DMS114 treated with DMSO at 0.1 percent for 48 hours (cell line): ENCODE data around the gene DMRT2.

Experiments
- DNase-seq: peaks from one replicate; lab custom pipeline; 2025; ENCODE audit not compliant: unreplicated experiment; lab: John Stamatoyannopoulos, UW

The DMRT2 gene

DNA sequence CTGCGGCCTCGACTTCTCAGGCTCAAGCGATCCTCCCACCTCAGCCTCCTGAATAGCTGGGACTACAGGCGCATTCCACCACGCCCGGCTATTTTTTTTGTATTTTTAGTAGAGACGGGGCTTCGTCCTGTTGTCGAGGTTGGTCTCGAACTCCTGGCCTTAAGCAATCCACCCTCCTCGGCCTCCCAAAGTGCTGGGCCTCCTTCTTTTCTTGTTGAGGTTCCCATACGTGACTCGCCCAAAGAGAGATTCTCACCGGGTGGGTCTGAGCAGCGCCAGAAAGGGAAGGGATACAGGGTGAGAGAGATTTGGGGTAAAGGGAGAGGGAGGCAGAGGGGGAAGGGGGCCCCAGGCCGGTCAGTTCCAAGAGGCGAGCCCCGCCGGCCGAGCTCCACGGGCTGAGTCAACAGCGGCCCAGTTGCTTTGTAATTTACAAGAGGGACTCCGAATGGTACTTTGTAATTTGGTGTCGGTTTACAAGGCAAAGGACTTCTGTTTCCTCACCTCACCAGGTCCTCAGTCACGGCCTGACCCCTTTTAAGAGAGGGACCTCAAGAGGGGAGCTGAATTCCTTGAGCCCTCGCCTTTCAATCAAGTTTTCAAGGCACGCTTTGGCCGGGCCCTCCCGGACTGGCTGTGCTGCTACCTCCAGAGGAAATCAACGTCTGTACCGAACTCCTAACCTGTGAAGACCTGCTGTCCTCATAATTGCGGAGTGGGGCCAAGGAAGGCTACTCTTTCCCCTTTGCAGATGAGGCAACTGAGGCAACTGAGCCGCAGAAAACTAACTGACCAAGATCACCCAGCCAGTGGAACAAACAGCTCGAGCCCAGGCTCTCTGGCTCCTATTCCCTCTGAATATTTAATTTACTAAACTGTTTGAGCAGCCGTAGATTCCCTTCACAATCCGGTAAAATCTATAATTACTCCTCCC lies 3.3 kb upstream of the DMRT2 start:
- no peak for DNase-seq

DNA sequence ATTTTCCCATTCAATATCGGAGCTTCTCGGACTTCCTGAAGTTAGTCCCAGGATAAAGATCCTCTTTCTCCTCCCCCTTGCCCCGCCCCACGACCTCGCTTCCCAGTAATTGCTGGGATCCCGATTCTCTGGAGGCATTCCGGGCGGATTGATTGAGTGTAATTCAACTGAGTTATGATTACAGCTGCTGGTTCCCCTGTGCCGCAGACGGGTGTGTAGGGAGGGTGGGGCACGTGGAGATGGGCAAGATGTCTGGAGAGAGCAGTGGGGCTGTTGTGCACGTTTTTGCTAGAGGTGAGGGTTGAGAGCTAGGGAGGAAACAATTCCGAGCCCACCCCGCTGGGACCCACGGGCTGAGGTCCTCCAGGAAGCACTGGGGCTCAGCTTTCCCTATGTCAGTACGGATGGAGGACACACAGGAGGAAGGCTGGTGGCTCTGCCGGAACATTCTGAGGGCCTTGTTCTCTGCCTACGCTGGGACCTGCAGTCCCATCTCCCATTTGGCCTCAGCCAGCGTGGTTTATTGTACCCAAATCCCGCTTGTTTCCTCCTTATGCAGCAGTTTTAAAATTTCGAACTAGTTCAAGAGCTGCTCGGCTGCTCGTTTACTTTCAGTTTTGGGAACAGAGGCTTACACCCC lies 2.4 kb upstream of the DMRT2 start:
- DNase-seq, result no peak

DNA sequence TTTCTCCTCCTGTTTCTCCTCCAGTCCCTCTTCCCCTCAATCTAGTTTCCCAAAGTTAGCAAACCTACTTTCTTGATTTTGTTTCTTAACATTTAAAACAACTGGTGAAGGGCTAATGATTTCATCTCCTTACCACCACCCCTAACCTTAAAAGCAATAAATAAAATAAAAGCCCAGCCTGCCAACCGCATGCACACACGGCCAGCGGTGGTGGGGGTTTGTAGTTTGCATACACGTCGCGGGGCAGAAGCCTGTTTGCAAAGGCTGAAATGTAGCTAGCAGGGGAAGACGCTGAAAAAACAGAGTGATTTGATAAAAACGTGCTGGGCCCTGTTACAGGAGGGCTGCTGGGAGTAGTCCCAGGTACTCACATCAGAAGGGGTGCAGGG lies 1.9 kb upstream of the DMRT2 start:
- DNase-seq, result no peak

DNA sequence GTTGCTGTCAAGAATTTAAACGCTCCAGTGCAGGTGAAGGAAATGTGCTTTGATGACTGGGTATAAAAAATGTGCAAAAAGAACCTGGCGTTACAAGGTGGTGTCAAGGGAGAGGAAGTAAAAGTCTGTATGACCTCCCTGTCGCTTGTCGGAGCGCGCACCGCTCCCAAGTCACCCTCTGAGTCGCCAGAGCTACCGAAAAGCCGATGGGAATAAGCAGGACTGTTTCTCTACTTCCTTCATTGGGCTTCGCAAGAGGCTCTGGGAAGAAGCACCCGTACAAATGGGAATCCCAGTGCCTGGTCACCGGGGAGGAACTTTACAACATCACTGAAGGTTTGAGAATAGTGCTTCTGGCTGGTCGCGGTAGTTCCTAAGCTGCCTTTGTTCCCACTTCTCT lies 1.3 kb upstream of the DMRT2 start:
- DNase-seq, result no peak

DNA sequence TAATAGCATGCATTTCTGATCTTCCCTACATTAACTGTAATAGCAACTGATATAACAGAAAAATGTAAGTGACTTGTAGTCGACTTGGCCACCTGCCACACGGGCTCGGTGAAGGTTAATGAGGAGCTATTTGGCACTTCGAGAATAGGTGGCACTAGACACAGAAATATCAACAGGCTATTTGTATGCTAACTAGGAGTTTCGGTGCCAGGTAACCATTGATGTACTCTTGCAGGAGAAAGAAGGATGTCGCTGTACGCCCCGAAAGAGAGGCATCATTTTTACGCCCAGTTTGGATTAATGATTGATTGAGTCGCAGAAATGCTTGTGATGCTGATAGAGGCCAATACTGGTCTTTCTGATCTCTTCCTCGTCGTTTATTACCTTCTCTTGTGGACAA lies 516 bp upstream of the DMRT2 start:
- DNase-seq, result no peak

DNA sequence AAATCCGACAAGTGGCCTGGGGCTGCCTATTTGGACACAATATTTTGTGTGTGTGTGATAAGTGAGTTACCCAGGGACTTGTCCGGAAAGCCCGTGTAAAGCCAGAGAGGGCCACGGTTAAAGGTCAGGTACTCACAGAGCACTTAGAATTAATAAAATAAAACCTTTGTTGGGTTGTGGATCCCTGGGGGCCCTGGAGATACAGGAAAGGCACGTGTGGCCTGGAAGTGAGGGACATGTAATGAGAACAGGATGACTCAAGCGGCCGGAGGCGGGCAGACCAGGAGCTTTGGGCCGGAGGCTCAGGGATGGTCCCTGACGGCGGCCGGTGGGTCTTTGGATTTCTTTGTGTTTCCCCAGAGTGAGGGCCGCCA lies 1.0 kb downstream of the DMRT2 start:
- DNase-seq, result no peak

DNA sequence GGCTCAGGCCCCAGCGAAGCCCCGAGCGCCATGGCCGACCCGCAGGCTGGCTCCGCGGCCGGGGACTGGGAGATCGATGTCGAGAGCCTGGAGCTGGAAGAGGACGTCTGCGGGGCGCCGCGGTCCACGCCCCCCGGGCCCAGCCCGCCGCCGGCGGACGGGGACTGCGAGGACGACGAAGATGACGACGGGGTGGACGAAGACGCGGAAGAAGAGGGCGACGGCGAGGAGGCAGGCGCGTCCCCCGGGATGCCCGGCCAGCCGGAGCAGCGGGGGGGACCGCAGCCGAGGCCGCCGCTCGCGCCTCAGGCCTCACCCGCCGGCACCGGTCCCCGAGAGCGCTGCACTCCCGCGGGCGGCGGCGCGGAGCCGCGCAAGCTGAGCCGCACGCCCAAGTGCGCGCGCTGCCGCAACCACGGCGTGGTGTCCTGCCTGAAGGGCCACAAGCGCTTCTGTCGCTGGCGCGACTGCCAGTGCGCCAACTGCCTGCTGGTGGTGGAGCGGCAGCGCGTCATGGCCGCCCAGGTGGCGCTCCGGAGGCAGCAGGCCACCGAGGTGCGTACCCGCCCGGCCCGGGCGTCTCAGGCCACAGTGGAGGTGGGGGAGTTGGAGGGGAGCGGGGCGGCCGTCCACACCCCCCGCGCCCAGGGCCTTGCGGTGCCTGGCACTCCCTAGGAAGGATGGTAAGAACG lies 1.6 kb downstream of the DMRT2 start:
- no peak for DNase-seq

DNA sequence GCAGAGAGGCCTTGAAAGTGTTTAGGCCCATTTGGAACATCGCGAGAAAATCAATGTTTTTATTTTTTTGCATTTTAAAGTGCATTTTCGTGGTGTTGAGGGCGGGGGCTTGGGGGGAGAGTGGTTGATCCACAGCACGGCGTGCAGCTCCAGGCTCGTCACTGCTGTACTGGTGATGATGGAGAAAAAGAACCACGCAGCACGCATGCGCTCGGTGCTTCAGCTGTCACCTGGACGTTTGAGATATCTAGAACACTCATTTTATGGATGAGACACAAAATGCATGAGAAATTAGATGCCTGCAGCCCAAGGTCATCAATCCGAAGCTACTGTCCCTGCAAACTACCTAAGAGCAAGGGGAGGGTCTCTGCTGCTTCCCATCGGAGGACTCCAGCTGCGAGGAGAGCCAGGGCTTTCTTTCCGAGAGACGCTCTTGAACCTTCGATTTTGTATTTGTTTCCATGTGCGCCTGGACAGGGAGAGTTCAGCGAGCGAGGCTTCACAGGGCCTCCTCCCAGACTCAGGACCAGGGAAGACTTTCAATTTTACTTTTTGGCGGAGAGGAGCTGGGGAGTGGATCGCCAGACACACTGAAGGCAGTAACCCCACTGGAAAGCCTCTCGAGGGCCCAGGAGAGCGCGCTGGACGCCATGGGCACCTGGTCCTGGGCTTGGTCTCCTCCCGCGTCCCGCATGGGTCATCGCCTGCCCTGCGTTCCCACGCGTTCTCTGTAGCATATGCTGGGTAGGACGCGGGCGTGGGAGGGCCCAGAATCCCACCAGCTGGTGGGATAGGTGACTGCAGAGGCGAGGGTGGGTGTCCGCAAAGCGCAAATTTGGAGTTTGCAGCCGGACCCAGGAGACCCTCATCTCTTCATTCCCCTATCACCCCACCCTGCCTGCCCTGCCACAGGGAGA lies 2.5 kb downstream of the DMRT2 start:
- DNase-seq, result no peak

DNA sequence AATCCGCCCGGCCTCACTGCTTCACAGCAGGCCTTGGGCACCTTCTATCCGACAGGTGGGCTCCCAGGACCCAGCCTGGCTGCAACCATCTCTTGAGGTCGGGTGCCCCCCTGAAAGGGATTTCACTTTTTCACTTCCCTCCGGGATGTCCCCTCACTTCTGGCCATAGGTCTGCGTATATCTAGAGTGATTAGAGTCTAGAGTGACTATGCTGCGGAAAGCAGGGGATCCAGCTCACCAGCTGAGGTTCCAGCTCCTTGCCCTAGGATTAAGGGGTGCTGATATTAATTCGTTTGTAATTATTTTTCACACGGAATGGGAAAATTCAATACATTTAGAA lies 3.1 kb downstream of the DMRT2 start:
- no peak for DNase-seq

DNA sequence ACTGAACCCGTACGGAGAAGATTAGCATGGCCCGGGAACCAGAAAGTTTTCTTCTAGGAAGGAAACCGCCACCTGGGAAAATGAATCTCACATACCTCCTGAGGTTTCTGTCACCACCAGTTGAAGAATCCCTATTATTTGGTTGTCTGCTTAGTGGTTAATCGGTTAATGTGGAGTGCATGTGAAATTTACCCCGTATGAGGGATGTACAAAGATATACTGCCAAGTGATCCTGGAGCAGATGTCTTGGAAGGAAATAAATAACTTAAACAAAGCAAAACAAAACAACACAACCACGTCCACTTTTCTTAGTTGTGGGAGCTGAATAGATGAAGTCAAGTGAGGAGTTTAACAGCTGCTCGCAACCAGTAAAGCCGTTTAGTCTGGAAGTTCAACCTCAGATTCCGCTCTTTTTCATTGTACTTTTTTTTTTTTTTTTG lies 3.8 kb downstream of the DMRT2 start:
- DNase-seq, result no peak

DNA sequence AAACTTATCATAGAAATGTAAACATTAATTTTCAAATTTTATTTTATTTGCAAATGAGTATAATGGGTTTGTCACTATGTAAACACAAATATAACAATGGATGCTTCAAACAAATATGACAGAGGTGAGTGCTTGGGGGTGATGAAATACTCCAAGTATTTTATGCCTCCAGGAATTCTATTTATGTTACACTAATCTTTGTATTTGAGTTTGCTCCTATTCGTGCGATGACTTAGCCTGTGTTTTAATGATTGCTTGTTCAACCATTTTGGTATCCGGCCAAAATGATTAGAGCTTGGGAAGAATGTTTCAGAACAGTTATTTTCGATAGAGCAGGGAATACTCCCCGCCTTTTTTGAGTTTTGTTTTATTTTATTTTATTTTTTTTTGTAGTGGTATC lies 5.0 kb downstream of the DMRT2 start:
- DNase-seq, result no peak

DNA sequence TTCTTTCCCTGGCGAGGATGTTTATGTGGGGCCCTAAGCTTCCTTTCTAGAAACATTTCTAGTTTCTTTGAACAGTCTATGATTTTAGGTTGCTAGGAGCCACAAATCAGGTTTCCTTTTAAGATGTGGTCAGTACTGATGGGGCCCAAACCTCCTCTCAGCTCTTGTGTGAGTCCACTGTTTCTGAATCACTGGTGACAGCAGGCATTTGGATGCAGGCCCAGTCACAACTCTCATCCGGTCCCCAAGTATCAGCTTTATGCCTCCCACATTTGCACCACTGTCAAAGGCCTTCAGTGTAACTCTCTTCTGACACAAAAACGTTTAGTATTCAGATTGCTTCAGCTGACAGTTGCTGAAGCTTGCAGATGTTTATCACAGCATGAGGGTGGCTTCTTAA lies 7.8 kb downstream of the DMRT2 start:
- no peak for DNase-seq

DNA sequence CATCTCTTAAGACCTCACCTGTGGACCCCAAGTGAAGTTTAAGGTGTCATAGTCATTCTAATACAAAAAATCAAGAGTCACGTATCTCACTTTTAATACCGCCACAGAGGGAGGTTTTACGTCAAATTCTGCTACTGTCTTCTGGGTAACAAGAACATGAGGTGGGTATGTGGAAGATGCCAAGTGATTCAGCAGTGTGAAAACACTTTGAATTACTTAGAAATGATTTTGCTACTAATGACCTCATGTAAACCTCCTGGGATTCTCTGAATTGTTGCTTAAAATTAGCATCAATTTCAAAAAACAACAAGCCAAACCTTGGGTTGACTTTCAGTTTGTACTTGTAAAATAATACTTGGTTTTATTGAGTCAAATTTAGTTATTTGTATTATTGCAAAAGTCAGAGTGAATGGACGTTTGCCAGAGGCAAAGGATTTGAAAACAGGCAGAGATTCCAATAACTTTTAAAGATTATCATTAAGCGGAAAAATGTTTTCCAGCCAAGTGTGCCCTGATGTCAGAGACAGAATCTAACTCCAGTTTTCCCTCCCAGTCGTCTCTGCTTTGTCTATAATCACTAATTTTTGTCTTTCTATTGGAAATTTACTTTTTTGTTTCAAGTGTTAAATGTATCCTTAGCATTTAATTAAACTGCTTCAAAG lies 8.8 kb downstream of the DMRT2 start:
- no peak for DNase-seq

DNA sequence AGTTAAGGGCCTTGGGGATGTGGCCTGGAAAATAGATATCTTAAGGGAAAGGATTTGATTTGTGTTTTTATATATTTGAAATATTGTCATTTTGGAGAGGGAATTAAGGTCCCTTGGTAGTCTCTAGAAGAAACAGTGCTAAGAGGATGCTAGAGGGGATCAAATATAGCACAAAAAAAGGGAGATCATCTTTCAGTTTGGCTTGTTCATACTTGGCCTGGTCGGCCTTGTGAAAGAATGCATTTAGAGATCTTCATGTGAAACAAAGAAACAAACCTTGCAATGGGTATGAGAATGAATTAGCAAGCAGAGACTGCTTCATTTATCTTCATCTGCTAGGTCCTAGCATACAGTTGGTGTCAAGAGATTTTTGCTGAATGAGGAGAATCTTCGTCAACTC lies 15.0 kb downstream of the DMRT2 start:
- no peak for DNase-seq

DNA sequence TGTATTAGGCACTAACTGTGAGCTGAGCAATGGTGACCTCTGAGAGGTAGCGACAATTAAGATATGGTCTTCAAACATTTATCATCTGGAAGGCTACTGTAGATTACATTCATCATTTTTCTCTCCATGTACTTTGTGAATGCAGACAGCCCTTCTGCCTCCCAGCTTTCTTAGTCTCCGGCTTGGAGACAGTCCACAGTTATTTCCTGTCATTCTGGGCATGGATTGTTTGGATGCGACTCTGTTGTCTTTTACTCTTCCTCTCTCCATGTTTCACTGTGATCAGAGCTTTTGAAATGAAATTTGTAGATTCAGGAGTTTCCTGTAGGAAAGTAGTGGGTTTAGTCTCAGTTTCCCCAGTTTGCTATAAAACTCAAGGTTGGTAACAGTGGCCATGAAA lies 20.5 kb downstream of the DMRT2 start:
- no peak for DNase-seq

DNA sequence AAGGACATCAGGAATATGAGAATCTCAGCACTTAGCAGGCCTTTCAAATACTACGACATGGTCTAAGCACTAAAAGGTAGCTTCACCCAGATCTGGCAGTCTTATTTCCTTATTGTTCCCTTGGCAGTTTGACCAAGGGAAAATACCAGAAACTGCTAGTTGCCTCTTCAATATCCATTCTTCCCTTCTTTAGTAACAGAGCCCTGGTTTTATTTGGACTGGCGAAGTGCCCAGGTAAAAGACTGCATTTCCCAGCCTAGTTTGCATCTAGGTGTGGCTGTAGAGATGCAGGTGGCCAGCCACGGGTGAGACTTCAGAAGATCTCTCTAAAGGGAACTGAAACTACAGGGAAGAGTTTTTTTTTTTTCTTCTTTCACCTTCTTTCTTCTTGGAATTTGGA lies 21.6 kb downstream of the DMRT2 start:
- DNase-seq, result no peak

DNA sequence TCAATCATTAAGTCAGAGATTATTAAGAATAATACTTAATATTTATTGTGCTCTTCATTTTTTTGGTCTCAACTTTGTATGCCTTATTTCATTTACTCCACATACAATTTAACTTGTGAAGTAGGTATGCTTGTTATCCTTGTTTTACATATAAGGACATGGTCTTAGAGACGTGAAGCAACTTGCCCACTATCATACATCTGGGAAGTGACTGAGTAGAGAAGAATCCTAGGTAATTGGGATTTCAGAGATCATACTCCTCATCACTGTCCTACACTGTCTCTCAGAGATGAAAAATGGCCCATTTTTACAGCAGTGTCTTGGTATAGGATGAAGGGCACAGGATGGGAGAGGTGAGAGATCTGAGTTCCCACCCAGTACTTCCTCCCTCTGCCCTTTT lies 23.3 kb downstream of the DMRT2 start:
- no peak for DNase-seq

DNA sequence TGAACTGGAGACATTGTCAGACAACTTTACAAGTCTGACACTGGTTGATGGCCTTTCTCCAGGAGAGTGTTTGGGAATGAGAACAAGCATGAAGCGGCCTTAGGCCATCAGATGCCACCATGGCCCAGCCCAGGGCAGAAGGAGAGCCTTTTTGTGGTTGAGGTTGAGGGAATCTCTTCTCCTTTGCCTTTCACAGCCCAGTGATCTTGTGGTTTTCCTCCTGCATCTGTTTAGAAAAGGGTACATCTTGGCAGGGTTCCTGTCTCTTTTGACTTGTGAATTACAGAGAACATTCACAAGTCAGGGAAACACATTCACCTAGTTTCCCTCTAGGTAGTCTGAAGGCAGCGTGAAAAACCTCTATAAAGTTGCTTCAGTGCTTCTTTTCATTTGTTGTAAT lies 27.5 kb downstream of the DMRT2 start:
- no peak for DNase-seq

DNA sequence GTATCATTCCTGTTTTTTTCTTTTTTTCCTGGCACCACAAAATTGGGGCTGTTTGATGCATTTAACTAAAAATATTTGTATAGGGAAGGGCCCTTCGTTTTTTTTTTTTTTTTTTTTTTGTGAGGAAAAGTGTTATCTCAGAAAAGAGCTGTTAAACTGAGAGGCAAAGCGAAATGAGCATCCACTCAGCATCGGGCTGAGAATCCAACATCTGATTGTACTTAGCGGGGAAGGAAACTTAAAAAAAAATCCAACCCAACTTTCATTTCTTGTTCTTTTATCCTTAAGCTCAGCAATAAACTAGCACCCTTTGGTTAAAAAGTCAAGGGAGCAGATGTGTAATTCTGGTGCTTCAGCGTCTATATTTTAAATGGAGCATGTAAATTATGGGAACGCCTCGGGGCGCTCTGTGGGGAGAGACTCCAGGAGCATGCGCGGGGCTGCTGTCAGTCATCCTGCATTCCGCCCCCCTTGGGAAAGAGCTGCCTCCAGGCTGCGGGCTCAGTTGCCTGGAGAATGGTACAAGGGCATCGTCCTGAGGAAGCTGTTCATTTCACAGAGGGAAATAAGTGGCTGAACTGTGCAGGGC lies 33.3 kb downstream of the DMRT2 start:
- DNase-seq, result no peak

DNA sequence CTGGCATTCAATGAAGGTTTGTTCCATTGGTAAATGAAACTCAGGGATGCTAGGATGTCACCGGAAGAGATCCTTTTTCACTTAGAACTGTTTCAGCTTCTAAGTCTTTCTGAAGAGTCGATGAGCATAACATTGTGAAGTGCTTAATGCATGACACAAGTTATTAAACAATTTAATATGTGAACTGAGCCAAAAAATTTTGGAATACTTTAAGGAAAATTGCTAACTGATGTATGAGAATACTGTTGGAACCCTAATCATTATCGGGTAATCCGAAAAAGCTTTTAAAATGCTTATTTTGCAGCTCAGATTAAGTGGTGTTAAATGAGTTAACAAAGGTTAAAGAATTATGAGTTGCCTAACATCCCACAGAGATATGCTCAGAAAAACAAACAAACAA lies 34.9 kb downstream of the DMRT2 start:
- no peak for DNase-seq
